Measurements from ENCODE around the gene ADAMTS14.

ADAMTS14 gene

DNA sequence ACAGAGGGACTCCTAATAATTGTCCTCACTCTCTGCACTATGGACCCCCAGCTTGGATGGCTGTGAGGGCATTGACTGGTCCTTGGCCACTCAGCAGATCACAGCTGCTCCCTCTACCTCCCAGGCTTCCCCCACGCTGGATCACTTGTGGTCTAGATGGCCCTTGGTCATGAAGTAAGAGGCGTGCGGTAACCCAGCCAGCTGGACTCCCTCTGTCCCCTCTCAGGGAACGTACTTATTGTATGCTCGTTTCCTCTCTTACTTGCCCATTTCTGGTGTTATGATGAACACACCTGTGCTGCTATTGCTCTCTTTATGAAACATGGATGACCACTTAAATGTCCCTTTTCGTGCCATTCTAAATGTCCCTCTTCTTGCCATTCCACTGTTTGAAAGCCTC is 19.3 kb downstream of the ADAMTS14 start:
- TF ChIP-seq, protein P1, sequence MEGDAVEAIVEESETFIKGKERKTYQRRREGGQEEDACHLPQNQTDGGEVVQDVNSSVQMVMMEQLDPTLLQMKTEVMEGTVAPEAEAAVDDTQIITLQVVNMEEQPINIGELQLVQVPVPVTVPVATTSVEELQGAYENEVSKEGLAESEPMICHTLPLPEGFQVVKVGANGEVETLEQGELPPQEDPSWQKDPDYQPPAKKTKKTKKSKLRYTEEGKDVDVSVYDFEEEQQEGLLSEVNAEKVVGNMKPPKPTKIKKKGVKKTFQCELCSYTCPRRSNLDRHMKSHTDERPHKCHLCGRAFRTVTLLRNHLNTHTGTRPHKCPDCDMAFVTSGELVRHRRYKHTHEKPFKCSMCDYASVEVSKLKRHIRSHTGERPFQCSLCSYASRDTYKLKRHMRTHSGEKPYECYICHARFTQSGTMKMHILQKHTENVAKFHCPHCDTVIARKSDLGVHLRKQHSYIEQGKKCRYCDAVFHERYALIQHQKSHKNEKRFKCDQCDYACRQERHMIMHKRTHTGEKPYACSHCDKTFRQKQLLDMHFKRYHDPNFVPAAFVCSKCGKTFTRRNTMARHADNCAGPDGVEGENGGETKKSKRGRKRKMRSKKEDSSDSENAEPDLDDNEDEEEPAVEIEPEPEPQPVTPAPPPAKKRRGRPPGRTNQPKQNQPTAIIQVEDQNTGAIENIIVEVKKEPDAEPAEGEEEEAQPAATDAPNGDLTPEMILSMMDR (IDR thresholded peaks at IDR 0.05; ENCODE audit: low read depth, low read length): no peak
- no peak overlapping the region for H3K4me3 ChIP-seq (ENCODE audit: low read depth, low read length)

- TF ChIP-seq, protein P1 (IDR thresholded peaks at IDR 0.05; ENCODE audit: low read depth, low read length): no peak
- H3K4me3 ChIP-seq (ENCODE audit: low read depth, low read length): no peak overlapping the region
These were observed 19.8 kb downstream of the ADAMTS14 start for GRCh38 chr10:70692043-70692603.

DNA sequence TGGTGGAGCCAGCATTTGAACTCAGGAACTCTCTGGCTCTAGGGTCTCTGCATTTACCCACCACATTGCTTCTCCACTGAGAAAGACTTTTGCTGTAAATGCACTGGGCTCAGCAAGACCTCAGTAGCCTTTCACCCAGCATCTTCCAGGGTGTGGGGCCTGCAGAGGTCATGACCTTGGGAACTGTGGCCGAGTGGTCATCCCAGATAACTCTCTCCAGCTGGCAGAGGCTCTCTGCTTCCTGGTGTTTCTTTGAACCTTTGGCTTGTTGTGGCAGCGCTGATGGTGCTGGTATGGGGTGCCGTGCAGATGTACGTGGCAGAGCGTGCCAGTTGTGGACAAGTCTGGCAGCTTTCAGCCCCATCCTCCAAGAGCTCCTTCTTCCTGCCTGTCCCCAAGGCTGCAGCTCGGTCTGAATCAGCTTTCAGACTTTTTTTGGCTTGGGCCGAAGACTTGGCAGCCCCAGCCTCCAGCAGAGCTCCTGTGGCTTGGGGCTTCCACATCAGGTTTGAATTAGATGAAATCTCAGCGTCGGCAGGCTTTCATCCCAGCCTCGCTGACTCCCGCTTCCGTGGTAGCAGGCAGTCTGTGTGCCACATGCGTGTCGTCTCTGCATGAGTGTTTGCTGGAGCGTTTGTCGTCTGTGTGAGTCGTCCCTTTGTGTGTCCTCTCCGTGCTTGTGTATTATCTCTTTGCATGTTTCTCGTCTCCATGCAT is 21.5 kb downstream of the ADAMTS14 start:
- TF ChIP-seq, protein P1 (IDR thresholded peaks at IDR 0.05; ENCODE audit: low read depth, low read length): no peak
- H3K4me3 ChIP-seq (ENCODE audit: low read depth, low read length): no peak overlapping the region

- TF ChIP-seq, protein P1 (IDR thresholded peaks at IDR 0.05; ENCODE audit: low read depth, low read length): no peak
- H3K4me3 ChIP-seq (ENCODE audit: low read depth, low read length): no peak overlapping the region
These were observed 22.3 kb downstream of the ADAMTS14 start for GRCh38 chr10:70694418-70695141.

- TF ChIP-seq, protein P1 (IDR thresholded peaks at IDR 0.05; ENCODE audit: low read depth, low read length): no peak
- no peak overlapping the region for H3K4me3 ChIP-seq (ENCODE audit: low read depth, low read length)
These were observed 23.1 kb downstream of the ADAMTS14 start for GRCh38 chr10:70695241-70696030.

DNA sequence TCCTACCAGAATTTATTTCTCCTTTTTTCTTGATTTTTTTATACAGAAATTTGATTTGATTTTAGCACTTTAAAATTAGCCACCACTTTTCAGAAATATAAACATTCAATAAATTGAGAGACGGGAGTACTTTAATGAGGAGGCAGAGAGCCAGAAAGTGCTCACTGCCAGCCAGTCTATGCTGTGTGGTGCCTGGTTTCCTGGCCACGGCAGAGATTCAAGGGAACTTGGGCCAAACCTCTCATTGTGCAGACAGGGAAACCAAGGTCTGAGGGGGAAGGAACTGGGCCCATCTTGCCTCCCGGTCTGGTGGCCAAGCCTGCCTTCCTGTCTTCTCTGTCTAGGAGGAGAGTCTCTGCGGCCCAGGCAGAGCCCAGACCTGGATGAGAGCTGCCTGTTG is 25.9 kb downstream of the ADAMTS14 start:
- H3K4me3 ChIP-seq (ENCODE audit: low read depth, low read length): no peak overlapping the region
- TF ChIP-seq, protein P1 (IDR thresholded peaks at IDR 0.05; ENCODE audit: low read depth, low read length): no peak
